Caco-2 (cell line): Measurements from ENCODE around the gene VSTM2A. TPM values are rescaled to one million over a fixed set of nuclear protein-coding genes. Genes with fewer than 3 reads are reported as not detected.

Experiments used
- BruUV-seq: library from RNA; stranded (reverse); fragments of 400-500 nt; replicated peaks from 2 replicates; lab custom pipeline; 2021; lab: Mats Ljungman, UMichigan
- CTCF ChIA-PET: fragments of 300-600 bp; sonication (Branson Sonifier 250); formaldehyde crosslinking; loops from one replicate; lab custom pipeline; 2022; ENCODE audit warnings: antibody characterized with exemption; lab: Charles Lee
- POLR2A ChIA-PET: fragments of 300-600 bp; sonication (Branson Sonifier 250); formaldehyde crosslinking; loops from one replicate; lab custom pipeline; 2022; ENCODE audit warnings: antibody characterized with exemption; lab: Charles Lee
- DNase-seq, 2 experiments: peaks; one replicate each; pipeline versions ENCODE4 v3.0.0 to v3.0.0-alpha.2; 2020 to 2022
- H3K27me3 ChIP-seq: replicated peaks from 2 replicates; pipeline ENCODE4 v1.6.0; 2011; ENCODE audit warnings: low read length; ENCODE audit not compliant: control insufficient read depth, insufficient read depth
- H3K36me3 ChIP-seq: 2 replicates; pipeline ENCODE4 v1.5.1; 2011; ENCODE audit warnings: low read length; ENCODE audit not compliant: control insufficient read depth, insufficient read depth
- H3K4me1 ChIP-seq: fragments of 250-450 bp; sonication (Bioruptor Pico); 2 replicates; pipeline ENCODE4 v1.5.1; 2020; ENCODE audit warnings: mild to moderate bottlenecking
- H3K4me3 ChIP-seq: 2 replicates; pipeline ENCODE4 v1.5.1; 2011; ENCODE audit warnings: low read depth, mild to moderate bottlenecking, control low read depth, low read length
- H3K9me3 ChIP-seq: fragments of 250-450 bp; sonication (Bioruptor Pico); 2 replicates; pipeline ENCODE4 v1.5.1; 2020; ENCODE audit warnings: mild to moderate bottlenecking, moderate library complexity
- H3K27ac Mint-ChIP-seq: one replicate; pipeline ENCODE4 v1.8.0; 2022; ENCODE audit warnings: mixed read lengths; ENCODE audit not compliant: unreplicated experiment
- H3K27me3 Mint-ChIP-seq: one replicate; pipeline ENCODE4 v1.8.0; 2022; ENCODE audit warnings: mixed read lengths; ENCODE audit not compliant: insufficient read depth, unreplicated experiment
- H3K36me3 Mint-ChIP-seq: one replicate; pipeline ENCODE4 v1.8.0; 2022; ENCODE audit warnings: mild to moderate bottlenecking, mixed read lengths; ENCODE audit not compliant: insufficient read depth, unreplicated experiment
- H3K4me1 Mint-ChIP-seq: one replicate; pipeline ENCODE4 v1.8.0; 2022; ENCODE audit warnings: low read depth, mixed read lengths; ENCODE audit not compliant: unreplicated experiment
- H3K4me3 Mint-ChIP-seq: one replicate; pipeline ENCODE4 v1.8.0; 2022; ENCODE audit warnings: mild to moderate bottlenecking, moderate library complexity, mixed read lengths; ENCODE audit not compliant: unreplicated experiment
- H3K9me3 Mint-ChIP-seq: one replicate; pipeline ENCODE4 v1.8.0; 2022; ENCODE audit warnings: mixed read lengths; ENCODE audit not compliant: unreplicated experiment
- CTCF ChIP-seq, 2 experiments: fragments of 200-600 bp in 1 of 2; IDR thresholded peaks; 1 replicate in 1 of 2; 2 replicates in 1 of 2; pipeline versions ENCODE4 v1.5.1 to v1.8.0; 2011 to 2022; ENCODE audit warnings: antibody characterized with exemption in 1 of 2, control low read depth in 1 of 2, inconsistent platforms in 1 of 2, low read depth in 1 of 2, low read length in 1 of 2, mild to moderate bottlenecking in 1 of 2, moderate library complexity in 1 of 2; ENCODE audit not compliant: insufficient read depth in 1 of 2, severe bottlenecking in 1 of 2, unreplicated experiment in 1 of 2
- intact Hi-C: fragments of 100-400 bp; cut with micrococcal nuclease; formaldehyde crosslinking; loops from one replicate; pipeline ENCODE4 v1.10.0; 2022; ENCODE audit not compliant: unreplicated experiment
- total RNA-seq: library from RNA; stranded (reverse); gene quantifications from 2 replicates; pipeline ENCODE4 v1.2.3, GENCODE V29; 2022

Gene VSTM2A
- total RNA-seq, 1 experiment from 2014 or later = not detected

GRCh38 chr7:54591404-54592386, 49.5 kb downstream of the VSTM2A start:
- H3K4me1 Mint-ChIP-seq = no peaks in the 10 kb centered on the region
- no peak for DNase-seq
- H3K27me3 Mint-ChIP-seq = peaks cover 13% of the 10 kb centered on the region
- Histone ChIP-seq H3K27me3 (no peaks in the 10 kb centered on the region; the same call in 1 of the 2 replicates), H3K4me1 (no peaks in the 10 kb centered on the region), H3K36me3 (no peaks in the 10 kb centered on the region), H3K9me3 (no peaks in the 10 kb centered on the region), H3K4me3 (no peak overlapping the region)
- CTCF ChIA-PET = no interaction called here
- no peak overlapping the region for H3K27ac Mint-ChIP-seq
- POLR2A ChIA-PET = no interaction called here
- no TSS peak for BruUV-seq
- no peak overlapping the region for H3K4me3 Mint-ChIP-seq
- no peak for TF ChIP-seq CTCF (IDR thresholded peaks at IDR 0.05; ENCODE audit: insufficient read depth in 1 of 2, low read depth in 1 of 2, low read length in 1 of 2, severe bottlenecking in 1 of 2, unreplicated experiment in 1 of 2)
- no peaks in the 10 kb centered on the region for H3K36me3 Mint-ChIP-seq
- intact Hi-C loops = no loop called here
- H3K9me3 Mint-ChIP-seq = no peaks in the 10 kb centered on the region

- DNase-seq = no peak
- Mint-ChIP-seq H3K4me1 (no peaks in the 10 kb centered on the region), H3K9me3 (no peaks in the 10 kb centered on the region), H3K36me3 (no peaks in the 10 kb centered on the region), H3K27me3 (peaks cover 19% of the 10 kb centered on the region), H3K27ac (no peak overlapping the region), H3K4me3 (no peak overlapping the region)
- no peak for TF ChIP-seq CTCF (IDR thresholded peaks at IDR 0.05; ENCODE audit: insufficient read depth in 1 of 2, low read depth in 1 of 2, low read length in 1 of 2, severe bottlenecking in 1 of 2, unreplicated experiment in 1 of 2)
- ChIA-PET POLR2A (no interaction called here), CTCF (no interaction called here)
- Histone ChIP-seq H3K9me3 (no peaks in the 10 kb centered on the region), H3K4me1 (no peaks in the 10 kb centered on the region), H3K36me3 (no peaks in the 10 kb centered on the region), H3K4me3 (no peak overlapping the region), H3K27me3 (no peaks in the 10 kb centered on the region)
- BruUV-seq = no TSS peak
- intact Hi-C loops = no loop called here
Observed at GRCh38 chr7:54596747-54597146, 54.6 kb downstream of the VSTM2A start.

GRCh38 chr7:54615537-54615936, 73.4 kb downstream of the VSTM2A start:
- H3K4me1 ChIP-seq = no peaks in the 10 kb centered on the region
- no peak for DNase-seq
- no peaks in the 10 kb centered on the region for H3K36me3 ChIP-seq
- H3K4me3 ChIP-seq = no peak overlapping the region
- no peaks in the 10 kb centered on the region for H3K9me3 ChIP-seq
- CTCF ChIA-PET = no interaction called here
- Mint-ChIP-seq H3K27me3 (peaks cover 4% of the 10 kb centered on the region), H3K27ac (no peak overlapping the region), H3K4me3 (no peak overlapping the region), H3K4me1 (no peaks in the 10 kb centered on the region), H3K9me3 (no peaks in the 10 kb centered on the region), H3K36me3 (no peaks in the 10 kb centered on the region)
- intact Hi-C loops = no loop called here
- BruUV-seq = no TSS peak
- H3K27me3 ChIP-seq = no peaks in the 10 kb centered on the region
- TF ChIP-seq CTCF (IDR thresholded peaks at IDR 0.05; ENCODE audit: insufficient read depth in 1 of 2, low read depth in 1 of 2, low read length in 1 of 2, severe bottlenecking in 1 of 2, unreplicated experiment in 1 of 2) = no peak
- POLR2A ChIA-PET = no interaction called here

Other genes starting within 250 kb of the VSTM2A start
- 189 and 195 TPM in 2 replicates for gene SEC61G, start 216.8 kb downstream of the VSTM2A start, total RNA-seq